KMS-11 (cell line): ENCODE results near the gene WDR13.

ENCODE experiments used
- H2AFZ ChIP-seq: fragments of 200-600 bp; sonication (generic); 2 replicates; pipeline ENCODE4 v1.6.1; 2016; ENCODE audit warnings: antibody characterized with exemption, mixed run types, low read depth
- H3K27ac ChIP-seq: fragments of 200-600 bp; sonication (generic); 2 replicates; pipeline ENCODE4 v1.6.1; 2016; ENCODE audit warnings: mild to moderate bottlenecking, mixed run types
- H3K27me3 ChIP-seq: fragments of 200-600 bp; sonication (generic); 2 replicates; pipeline ENCODE4 v1.6.1; 2017; ENCODE audit warnings: mild to moderate bottlenecking, low read depth, mixed run types, moderate library complexity; ENCODE audit not compliant: insufficient read depth
- H3K36me3 ChIP-seq: fragments of 200-600 bp; sonication (generic); 2 replicates; pipeline ENCODE4 v1.6.1; 2017; ENCODE audit warnings: mild to moderate bottlenecking, mixed run types; ENCODE audit not compliant: insufficient read depth
- H3K4me1 ChIP-seq: fragments of 200-600 bp; sonication (generic); 2 replicates; pipeline ENCODE4 v1.6.1; 2016; ENCODE audit warnings: mild to moderate bottlenecking, low read depth, mixed run types; ENCODE audit not compliant: poor library complexity, severe bottlenecking
- H3K4me2 ChIP-seq: fragments of 200-600 bp; sonication (generic); 2 replicates; pipeline ENCODE4 v1.7.0; 2016; ENCODE audit warnings: mild to moderate bottlenecking, mixed run types
- H3K4me3 ChIP-seq: fragments of 200-600 bp; sonication (generic); IDR thresholded peaks from 2 replicates; pipeline ENCODE4 v1.6.1; 2017; ENCODE audit warnings: low read depth, low read length, mixed read lengths; ENCODE audit not compliant: insufficient read depth
- H3K79me2 ChIP-seq: fragments of 200-600 bp; sonication (generic); 2 replicates; pipeline ENCODE4 v1.6.1; 2016; ENCODE audit warnings: low read depth, mixed run types; ENCODE audit not compliant: insufficient read depth
- H3K9ac ChIP-seq: fragments of 200-600 bp; sonication (generic); 2 replicates; pipeline ENCODE4 v1.6.1; 2016; ENCODE audit warnings: mild to moderate bottlenecking, mixed run types
- H4K20me1 ChIP-seq: fragments of 200-600 bp; sonication (generic); 2 replicates; pipeline ENCODE4 v1.6.1; 2016; ENCODE audit warnings: mild to moderate bottlenecking, mixed run types; ENCODE audit not compliant: insufficient read depth
- TF ChIP-seq, protein P1 (sequence below): fragments of 200-600 bp; sonication (generic); conservative IDR thresholded peaks from 2 replicates; pipeline ENCODE4 v1.6.1; 2017; ENCODE audit warnings: low read depth, mild to moderate bottlenecking, antibody characterized with exemption, low read length, moderate library complexity, mixed read lengths

The WDR13 gene

DNA sequence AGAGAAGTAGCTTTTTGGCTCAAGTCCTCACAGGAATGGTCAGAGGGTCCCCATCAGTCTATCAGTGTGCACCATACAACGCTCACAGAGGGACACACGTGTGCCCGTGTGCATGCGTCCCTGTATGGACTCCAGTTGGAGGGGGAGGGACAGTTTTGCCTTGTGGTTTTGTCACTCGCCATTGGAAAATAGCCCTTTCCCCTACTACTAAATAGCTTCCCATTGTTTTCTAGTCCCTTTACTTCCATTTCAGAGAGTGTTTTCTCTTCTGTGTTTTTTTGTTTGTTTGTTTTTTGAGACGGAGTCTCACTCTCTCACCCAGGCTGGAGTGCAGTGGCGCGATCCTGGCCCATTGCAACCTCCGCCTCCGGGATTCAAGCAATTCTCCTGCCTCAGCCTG is 34.9 kb downstream of the WDR13 start:
- no peaks in the 10 kb centered on the region for H3K79me2 ChIP-seq
- H3K36me3 ChIP-seq = no peaks in the 10 kb centered on the region
- no peak overlapping the region for H3K9ac ChIP-seq
- H4K20me1 ChIP-seq = no peaks in the 10 kb centered on the region
- H3K27ac ChIP-seq = peak overlapping the region; percentile 36
- no peaks in the 10 kb centered on the region for H3K27me3 ChIP-seq
- H3K4me3 ChIP-seq = no peak overlapping the region
- H2AFZ ChIP-seq = peak overlapping the region; percentile 74; the same call in 1 of the 2 replicates
- TF ChIP-seq, protein P1, sequence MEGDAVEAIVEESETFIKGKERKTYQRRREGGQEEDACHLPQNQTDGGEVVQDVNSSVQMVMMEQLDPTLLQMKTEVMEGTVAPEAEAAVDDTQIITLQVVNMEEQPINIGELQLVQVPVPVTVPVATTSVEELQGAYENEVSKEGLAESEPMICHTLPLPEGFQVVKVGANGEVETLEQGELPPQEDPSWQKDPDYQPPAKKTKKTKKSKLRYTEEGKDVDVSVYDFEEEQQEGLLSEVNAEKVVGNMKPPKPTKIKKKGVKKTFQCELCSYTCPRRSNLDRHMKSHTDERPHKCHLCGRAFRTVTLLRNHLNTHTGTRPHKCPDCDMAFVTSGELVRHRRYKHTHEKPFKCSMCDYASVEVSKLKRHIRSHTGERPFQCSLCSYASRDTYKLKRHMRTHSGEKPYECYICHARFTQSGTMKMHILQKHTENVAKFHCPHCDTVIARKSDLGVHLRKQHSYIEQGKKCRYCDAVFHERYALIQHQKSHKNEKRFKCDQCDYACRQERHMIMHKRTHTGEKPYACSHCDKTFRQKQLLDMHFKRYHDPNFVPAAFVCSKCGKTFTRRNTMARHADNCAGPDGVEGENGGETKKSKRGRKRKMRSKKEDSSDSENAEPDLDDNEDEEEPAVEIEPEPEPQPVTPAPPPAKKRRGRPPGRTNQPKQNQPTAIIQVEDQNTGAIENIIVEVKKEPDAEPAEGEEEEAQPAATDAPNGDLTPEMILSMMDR = no peak
- peak overlapping the region; percentile 69 for H3K4me2 ChIP-seq
- H3K4me1 ChIP-seq = peaks cover 18% of the 10 kb centered on the region

- Histone ChIP-seq H3K36me3 (no peaks in the 10 kb centered on the region), H4K20me1 (no peaks in the 10 kb centered on the region), H3K79me2 (no peaks in the 10 kb centered on the region), H2AFZ (no peak overlapping the region; the same call in 1 of the 2 replicates), H3K27ac (no peak overlapping the region), H3K4me2 (no peak overlapping the region), H3K4me3 (no peak overlapping the region), H3K9ac (no peak overlapping the region), H3K4me1 (peaks cover 25% of the 10 kb centered on the region), H3K27me3 (no peaks in the 10 kb centered on the region)
- TF ChIP-seq, protein P1 = no peak
These were observed 39.0 kb downstream of the WDR13 start for GRCh38 chrX:48636301-48636700.

DNA sequence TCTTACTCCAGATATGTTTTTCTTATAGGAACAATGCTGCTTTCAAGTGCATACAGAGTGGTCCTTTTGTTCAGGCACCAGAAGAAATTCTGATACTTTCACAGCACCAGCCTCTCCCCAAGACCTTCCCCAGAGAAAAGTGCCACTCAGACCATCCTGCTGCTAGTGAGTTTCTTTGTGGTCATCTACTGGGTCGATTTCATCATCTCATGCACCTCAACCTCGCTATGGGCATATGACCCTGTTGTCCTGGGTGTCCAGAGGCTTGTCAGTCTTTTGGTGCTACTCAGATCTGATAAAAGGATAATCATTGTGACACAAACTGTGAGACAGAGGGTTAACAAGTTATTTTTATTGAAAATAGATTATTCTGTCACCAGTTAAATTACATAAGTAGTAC is 39.5 kb downstream of the WDR13 start:
- Histone ChIP-seq H3K27me3 (no peaks in the 10 kb centered on the region), H3K4me2 (peak overlapping the region; percentile 36; the same call in 1 of the 2 replicates), H3K9ac (no peak overlapping the region), H3K27ac (no peak overlapping the region), H3K4me1 (peaks cover 24% of the 10 kb centered on the region), H3K79me2 (no peaks in the 10 kb centered on the region), H4K20me1 (no peaks in the 10 kb centered on the region), H3K4me3 (no peak overlapping the region), H2AFZ (no peak overlapping the region; the same call in 1 of the 2 replicates), H3K36me3 (no peaks in the 10 kb centered on the region)
- TF ChIP-seq, protein P1 = no peak

DNA sequence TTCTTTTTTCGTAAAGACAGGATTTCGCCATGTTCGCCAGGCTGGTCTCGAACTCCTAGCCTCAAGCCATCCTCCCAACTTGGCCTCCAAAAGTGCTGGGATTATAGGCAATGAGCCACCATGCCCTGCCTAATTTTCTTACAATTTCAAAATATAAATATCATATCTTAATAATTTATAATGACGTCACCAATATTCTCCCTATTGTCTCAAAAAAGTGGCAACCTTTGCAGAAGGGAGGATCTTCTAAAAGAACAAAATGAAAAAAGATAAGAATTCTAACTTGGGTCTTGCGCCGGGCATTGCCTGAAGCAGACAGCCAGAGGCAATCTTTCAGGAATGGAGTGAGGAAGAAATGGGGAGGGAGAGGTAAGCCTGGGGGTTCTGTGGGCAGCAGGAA is 48.4 kb downstream of the WDR13 start:
- Histone ChIP-seq H3K4me3 (no peak overlapping the region), H3K27ac (no peak overlapping the region), H3K27me3 (no peaks in the 10 kb centered on the region), H3K4me1 (peaks cover 7% of the 10 kb centered on the region), H3K4me2 (no peak overlapping the region), H4K20me1 (no peaks in the 10 kb centered on the region), H3K79me2 (no peaks in the 10 kb centered on the region), H3K9ac (no peak overlapping the region), H3K36me3 (no peaks in the 10 kb centered on the region), H2AFZ (no peak overlapping the region)
- TF ChIP-seq, protein P1 = no peak
